Activated CD4-positive, alpha-beta T cell treated with anti-CD3 and anti-CD28 coated beads for 36 hours (primary cell): ENCODE measurements around the gene NAV3. TPM values are rescaled to one million over a fixed set of nuclear protein-coding genes. Genes with fewer than 3 reads are reported as not detected.

Experiments used
- ATAC-seq: fragments of 200-7000 bp; cut with Tn5 transposase; one replicate; pipeline ENCODE4 v1.10.0; 2021; ENCODE audit warnings: mild to moderate bottlenecking, moderate library complexity
- CTCF ChIA-PET: fragments of 350-600 bp; sonication (Branson Sonifier 250); formaldehyde crosslinking; loops from one replicate; lab custom pipeline; 2021; ENCODE audit warnings: antibody characterized with exemption; lab: Charles Lee
- POLR2A ChIA-PET: fragments of 350-600 bp; sonication (Branson Sonifier 250); formaldehyde crosslinking; loops from one replicate; lab custom pipeline; 2021; ENCODE audit warnings: antibody characterized with exemption, inconsistent platforms; lab: Charles Lee
- DNase-seq: peaks from one replicate; pipeline ENCODE4 v3.0.0-alpha.2; 2020
- H3K27ac Mint-ChIP-seq: one replicate; pipeline ENCODE4 v1.8.0; 2021; ENCODE audit warnings: mixed read lengths
- H3K27me3 Mint-ChIP-seq: one replicate; pipeline ENCODE4 v1.8.0; 2021; ENCODE audit warnings: mixed read lengths
- H3K36me3 Mint-ChIP-seq: one replicate; pipeline ENCODE4 v1.8.0; 2021; ENCODE audit warnings: low read depth, mixed read lengths
- H3K4me1 Mint-ChIP-seq: one replicate; pipeline ENCODE4 v1.8.0; 2021; ENCODE audit warnings: mixed read lengths
- H3K4me3 Mint-ChIP-seq: one replicate; pipeline ENCODE4 v1.8.0; 2021; ENCODE audit warnings: mild to moderate bottlenecking, moderate library complexity, mixed read lengths
- H3K9me3 Mint-ChIP-seq: one replicate; pipeline ENCODE4 v1.8.0; 2021; ENCODE audit warnings: low read depth, mixed read lengths
- intact Hi-C, 2 experiments: fragments of 100-400 bp; cut with DNase I in 1 of 2; cut with micrococcal nuclease in 1 of 2; formaldehyde crosslinking; loops; one replicate each; pipeline versions ENCODE4 v1.14.2 to v1.15.1; 2022 to 2024; cut with DNase I, micrococcal nuclease
- total RNA-seq, 2 experiments: library from RNA; stranded (reverse); gene quantifications; one replicate each; pipeline ENCODE4 v1.2.3, GENCODE V29; 2021

NAV3 gene
- total RNA-seq, 2 experiments from 2014 or later, result not detected

- CTCF ChIA-PET, result interaction anchor here (1.2 kb wide), 1 partner anchor 9 kb away, joined by 3 read pairs; no protein-coding TSS in a partner anchor
- DNase-seq (no peak), ATAC-seq (no peak)
- POLR2A ChIA-PET, result no interaction called here
- Mint-ChIP-seq H3K27me3 (no peaks in the 10 kb centered on the region), H3K4me3 (no peak overlapping the region), H3K36me3 (no peaks in the 10 kb centered on the region), H3K9me3 (peaks cover 3% of the 10 kb centered on the region), H3K27ac (no peak overlapping the region), H3K4me1 (no peaks in the 10 kb centered on the region)
- intact Hi-C loops, result no loop called here
Measured at GRCh38 chr12:77932216-77932615, 101.5 kb downstream of the NAV3 start.

- CTCF ChIA-PET, result interaction anchor here (0.6 kb wide), 1 partner anchor 149 kb away, joined by 3 read pairs; no protein-coding TSS in a partner anchor
- Mint-ChIP-seq H3K4me1 (no peaks in the 10 kb centered on the region), H3K27ac (no peak overlapping the region), H3K27me3 (no peaks in the 10 kb centered on the region), H3K9me3 (peaks cover 5% of the 10 kb centered on the region), H3K4me3 (no peak overlapping the region), H3K36me3 (no peaks in the 10 kb centered on the region)
- ATAC-seq (no peak), DNase-seq (no peak)
- POLR2A ChIA-PET, result no interaction called here
- intact Hi-C loops, result no loop called here
Measured at GRCh38 chr12:77938301-77938700, 107.6 kb downstream of the NAV3 start.

- Mint-ChIP-seq H3K9me3 (peaks cover 2% of the 10 kb centered on the region), H3K27ac (no peak overlapping the region), H3K4me3 (no peak overlapping the region), H3K4me1 (no peaks in the 10 kb centered on the region), H3K36me3 (no peaks in the 10 kb centered on the region), H3K27me3 (no peaks in the 10 kb centered on the region)
- POLR2A ChIA-PET, result no interaction called here
- CTCF ChIA-PET, result interaction anchor here (1.3 kb wide), 1 partner anchor 14 kb away, joined by 5 read pairs; no protein-coding TSS in a partner anchor
- intact Hi-C loops, result no loop called here
- DNase-seq (no peak), ATAC-seq (no peak)
Measured at GRCh38 chr12:77940011-77940423, 109.3 kb downstream of the NAV3 start.

- Mint-ChIP-seq H3K27ac (no peak overlapping the region), H3K4me3 (no peak overlapping the region), H3K36me3 (no peaks in the 10 kb centered on the region), H3K4me1 (no peaks in the 10 kb centered on the region), H3K27me3 (no peaks in the 10 kb centered on the region), H3K9me3 (peaks cover 2% of the 10 kb centered on the region)
- ChIA-PET POLR2A (no interaction called here), CTCF (interaction anchor here (1.3 kb wide), 1 partner anchor 15 kb away, joined by 5 read pairs; no protein-coding TSS in a partner anchor)
- no peak for ATAC-seq
- intact Hi-C loops, result no loop called here
- DNase-seq, result no peak
Measured at GRCh38 chr12:77940567-77940966, 109.9 kb downstream of the NAV3 start.

GRCh38 chr12:77941401-77941800, 110.7 kb downstream of the NAV3 start:
- no peak overlapping the region for H3K4me3 Mint-ChIP-seq
- no peaks in the 10 kb centered on the region for H3K4me1 Mint-ChIP-seq
- intact Hi-C loops, result no loop called here
- H3K27ac Mint-ChIP-seq, result no peak overlapping the region
- CTCF ChIA-PET, result no interaction called here
- ATAC-seq, result no peak
- H3K27me3 Mint-ChIP-seq, result no peaks in the 10 kb centered on the region
- H3K9me3 Mint-ChIP-seq, result peaks cover 2% of the 10 kb centered on the region
- DNase-seq, result no peak
- POLR2A ChIA-PET, result no interaction called here
- H3K36me3 Mint-ChIP-seq, result no peaks in the 10 kb centered on the region

- H3K4me1 Mint-ChIP-seq, result no peaks in the 10 kb centered on the region
- ATAC-seq (no peak), DNase-seq (no peak)
- no peak overlapping the region for H3K27ac Mint-ChIP-seq
- no peaks in the 10 kb centered on the region for H3K36me3 Mint-ChIP-seq
- ChIA-PET CTCF (no interaction called here), POLR2A (no interaction called here)
- no peaks in the 10 kb centered on the region for H3K27me3 Mint-ChIP-seq
- intact Hi-C loops, result no loop called here
- peaks cover 2% of the 10 kb centered on the region for H3K9me3 Mint-ChIP-seq
- H3K4me3 Mint-ChIP-seq, result no peak overlapping the region
Measured at GRCh38 chr12:77943466-77943865, 112.8 kb downstream of the NAV3 start.

- intact Hi-C loops, result no loop called here
- H3K36me3 Mint-ChIP-seq, result no peaks in the 10 kb centered on the region
- H3K27me3 Mint-ChIP-seq, result no peaks in the 10 kb centered on the region
- no peak overlapping the region for H3K4me3 Mint-ChIP-seq
- ATAC-seq (no peak), DNase-seq (no peak)
- no peaks in the 10 kb centered on the region for H3K4me1 Mint-ChIP-seq
- ChIA-PET POLR2A (no interaction called here), CTCF (no interaction called here)
- H3K9me3 Mint-ChIP-seq, result peaks cover 2% of the 10 kb centered on the region
- H3K27ac Mint-ChIP-seq, result no peak overlapping the region
Measured at GRCh38 chr12:77946541-77947061, 115.9 kb downstream of the NAV3 start.

GRCh38 chr12:77947330-77947729, 116.6 kb downstream of the NAV3 start:
- DNase-seq (no peak), ATAC-seq (no peak)
- Mint-ChIP-seq H3K27ac (no peak overlapping the region), H3K4me3 (no peak overlapping the region), H3K36me3 (no peaks in the 10 kb centered on the region), H3K4me1 (no peaks in the 10 kb centered on the region), H3K9me3 (peaks cover 3% of the 10 kb centered on the region), H3K27me3 (no peaks in the 10 kb centered on the region)
- intact Hi-C loops, result no loop called here
- CTCF ChIA-PET, result no interaction called here
- POLR2A ChIA-PET, result no interaction called here

- Mint-ChIP-seq H3K27me3 (no peaks in the 10 kb centered on the region), H3K9me3 (peaks cover 4% of the 10 kb centered on the region), H3K27ac (no peak overlapping the region), H3K4me1 (no peaks in the 10 kb centered on the region), H3K4me3 (no peak overlapping the region), H3K36me3 (no peaks in the 10 kb centered on the region)
- no peak for DNase-seq
- CTCF ChIA-PET, result no interaction called here
- intact Hi-C loops, result no loop called here
- POLR2A ChIA-PET, result no interaction called here
- no peak for ATAC-seq
Measured at GRCh38 chr12:77947746-77948145, 117.1 kb downstream of the NAV3 start.

- Mint-ChIP-seq H3K36me3 (no peaks in the 10 kb centered on the region), H3K4me3 (no peak overlapping the region)
Measured at GRCh38 chr12:77949943-77950342, 119.2 kb downstream of the NAV3 start.

GRCh38 chr12:77953528-77954205, 123.0 kb downstream of the NAV3 start:
- intact Hi-C loops, result no loop called here
- no peaks in the 10 kb centered on the region for H3K4me1 Mint-ChIP-seq

More at GRCh38 chr12:77949943-77950342, 119.2 kb downstream of the NAV3 start:
- no peaks in the 10 kb centered on the region for H3K4me1 Mint-ChIP-seq
- intact Hi-C loops, result no loop called here
- H3K27ac Mint-ChIP-seq, result no peak overlapping the region
- ATAC-seq (no peak), DNase-seq (no peak)
- H3K27me3 Mint-ChIP-seq, result no peaks in the 10 kb centered on the region
- ChIA-PET POLR2A (no interaction called here), CTCF (no interaction called here)
- peaks cover 4% of the 10 kb centered on the region for H3K9me3 Mint-ChIP-seq

GRCh38 chr12:77954206-77954555, 123.5 kb downstream of the NAV3 start:
- POLR2A ChIA-PET, result no interaction called here
- DNase-seq, result no peak
- no peaks in the 10 kb centered on the region for H3K36me3 Mint-ChIP-seq
- no peaks in the 10 kb centered on the region for H3K4me1 Mint-ChIP-seq
- no peak for ATAC-seq
- H3K27me3 Mint-ChIP-seq, result no peaks in the 10 kb centered on the region
- intact Hi-C loops, result no loop called here
- H3K9me3 Mint-ChIP-seq, result peaks cover 4% of the 10 kb centered on the region
- CTCF ChIA-PET, result no interaction called here
- H3K27ac Mint-ChIP-seq, result no peak overlapping the region
- no peak overlapping the region for H3K4me3 Mint-ChIP-seq

More at GRCh38 chr12:77953528-77954205, 123.0 kb downstream of the NAV3 start:
- ATAC-seq (no peak), DNase-seq (no peak)
- Mint-ChIP-seq H3K9me3 (peaks cover 4% of the 10 kb centered on the region), H3K27me3 (no peaks in the 10 kb centered on the region), H3K36me3 (no peaks in the 10 kb centered on the region), H3K4me3 (no peak overlapping the region), H3K27ac (no peak overlapping the region)
- ChIA-PET CTCF (no interaction called here), POLR2A (no interaction called here)
